Right lobe of liver (tissue), 4 donors: ENCODE data around the gene ELFN1.

Experiments used
- CTCF ChIP-seq, 4 donors: fragments of 200-600 bp in 3 of 4; fragments of 450-650 bp in 1 of 4; IDR thresholded peaks; one replicate each; pipeline versions ENCODE4 v1.5.1 to v1.8.0; 2016 to 2022; ENCODE audit warnings: antibody characterized with exemption in 4 of 4, mild to moderate bottlenecking in 2 of 4
- POLR2A ChIP-seq: fragments of 450-650 bp; IDR thresholded peaks from one replicate; pipeline ENCODE4 v1.6.1; 2017; ENCODE audit warnings: antibody characterized with exemption, mild to moderate bottlenecking
- donor health status: DM: no; HTN: no; CAD: no.
- donor health status: DM: no; HTN: no; CAD: no.
- donor health status: DM: no; HTN: yes; CAD: no.

- TF ChIP-seq CTCF (IDR thresholded peaks at IDR 0.05) (no peak), POLR2A (no peak)
Observed at GRCh38 chr7:1741751-1742554, 71.9 kb downstream of the ELFN1 start.
